Ureter (tissue), 1 donor: ENCODE measurements around the gene PCDHGB5. TPM values are rescaled to one million over a fixed set of nuclear protein-coding genes. Genes with fewer than 3 reads are reported as not detected.
"Not testable (repeated sequence)": the region's sequence is repeated elsewhere in the genome, so short reads cannot be mapped to it uniquely, and the experiment has no call there.

ENCODE experiments used
- DNase-seq: peaks from one replicate; pipeline ENCODE4 v3.0.0-alpha.2; 2020; ENCODE audit warnings: low spot score
- total RNA-seq: library from RNA; stranded (reverse); gene quantifications from one replicate; pipeline ENCODE4 v1.2.4, GENCODE V29; 2023
- donor health status: DM: yes; HTN: yes; CAD: no.

Gene PCDHGB5
- 12.1 TPM for total RNA-seq

GRCh38 chr5:141397756-141398551 is at the start of gene PCDHGB5:
Gene PCDHGB5 (plus strand): TSS chr5:141397947. CDS start chr5:141398128, 181 bp downstream.
- not testable (repeated sequence) for DNase-seq

- no peak for DNase-seq
Observed at GRCh38 chr5:141349917-141350619, 47.7 kb upstream of the PCDHGB5 start, which contains the start of gene PCDHGB1. Gene PCDHGB1 (plus strand): TSS chr5:141350099. CDS start chr5:141350261, 162 bp downstream.

- no peak for DNase-seq
Observed at GRCh38 chr5:141351591-141351990, 46.2 kb upstream of the PCDHGB5 start.

GRCh38 chr5:141354900-141355469 is 42.8 kb upstream of the PCDHGB5 start, which contains the start of gene PCDHGA4:
Gene PCDHGA4 (plus strand): TSS chr5:141355021. CDS start chr5:141355108, 87 bp downstream.
- no peak for DNase-seq

- DNase-seq = no peak
Observed at GRCh38 chr5:141355641-141356040, 42.1 kb upstream of the PCDHGB5 start.

- no peak for DNase-seq
Observed at GRCh38 chr5:141356133-141356532, 41.6 kb upstream of the PCDHGB5 start.

- no peak for DNase-seq
Observed at GRCh38 chr5:141356950-141357349, 40.8 kb upstream of the PCDHGB5 start.

- DNase-seq = no peak
Observed at GRCh38 chr5:141359790-141360426, 37.8 kb upstream of the PCDHGB5 start, which contains the start of gene PCDHGB2. Gene PCDHGB2 (plus strand): TSS chr5:141359994. CDS start chr5:141360136, 142 bp downstream.

GRCh38 chr5:141360685-141361084 is 37.1 kb upstream of the PCDHGB5 start:
- DNase-seq = no peak

- no peak for DNase-seq
Observed at GRCh38 chr5:141362719-141363118, 35.0 kb upstream of the PCDHGB5 start.

- DNase-seq = no peak
Observed at GRCh38 chr5:141363952-141364660, 33.6 kb upstream of the PCDHGB5 start, which contains the start of gene PCDHGA5. Gene PCDHGA5 (plus strand): TSS chr5:141364162. CDS start chr5:141364331, 169 bp downstream.

- no peak for DNase-seq
Observed at GRCh38 chr5:141366016-141366896, 31.5 kb upstream of the PCDHGB5 start.

GRCh38 chr5:141369994-141370848 is 27.5 kb upstream of the PCDHGB5 start, which contains the start of gene PCDHGB3:
Gene PCDHGB3 (plus strand): TSS chr5:141370242. CDS start chr5:141370395, 153 bp downstream.
- DNase-seq = no peak

GRCh38 chr5:141371572-141372475 is 25.9 kb upstream of the PCDHGB5 start:
- DNase-seq = no peak

- no peak for DNase-seq
Observed at GRCh38 chr5:141373673-141374317, 24.0 kb upstream of the PCDHGB5 start, which contains the start of gene PCDHGA6. Gene PCDHGA6 (plus strand): TSS chr5:141373891. CDS start chr5:141374084, 193 bp downstream.

- DNase-seq = no peak
Observed at GRCh38 chr5:141374627-141375026, 23.1 kb upstream of the PCDHGB5 start.
